Psoas muscle (tissue), 8 donors: Measurements from ENCODE around the gene CTBP2. TPM values are rescaled to one million over a fixed set of nuclear protein-coding genes. Genes with fewer than 3 reads are reported as not detected.

Experiments used
- ATAC-seq, 4 donors: fragments of 200-7000 bp; cut with Tn5 transposase; one replicate each; pipeline ENCODE4 v1.9.1; 2020; ENCODE audit warnings: moderate library complexity in 3 of 4, mild to moderate bottlenecking in 2 of 4
- DNase-seq, 2 donors: peaks; one replicate each; pipeline ENCODE4 v3.0.0-alpha.2; 2020
- H3K27ac ChIP-seq: fragments of 200-600 bp; one replicate; pipeline ENCODE4 v1.8.0; 2022
- H3K27me3 ChIP-seq, 3 donors: fragments of 200-600 bp in 1 of 3; one replicate each; pipeline versions ENCODE4 v1.6.1 to v1.8.0; 2013 to 2022; ENCODE audit warnings: low read length in 2 of 3, mild to moderate bottlenecking in 2 of 3, moderate library complexity in 1 of 3; ENCODE audit not compliant: insufficient read depth in 3 of 3
- H3K36me3 ChIP-seq, 2 donors: fragments of 200-600 bp in 1 of 2; one replicate each; pipeline versions ENCODE4 v1.6.1 to v1.8.0; 2013 to 2022; ENCODE audit warnings: low read depth in 1 of 2, mild to moderate bottlenecking in 1 of 2, moderate library complexity in 1 of 2; ENCODE audit not compliant: insufficient read depth in 1 of 2
- H3K4me1 ChIP-seq: fragments of 200-600 bp; one replicate; pipeline ENCODE4 v1.8.0; 2022
- H3K4me3 ChIP-seq: fragments of 200-600 bp; one replicate; pipeline ENCODE4 v1.8.0; 2022; ENCODE audit warnings: mild to moderate bottlenecking
- H3K9me3 ChIP-seq: fragments of 200-600 bp; one replicate; pipeline ENCODE4 v1.8.0; 2022
- CTCF ChIP-seq: fragments of 200-600 bp; IDR thresholded peaks from one replicate; pipeline ENCODE4 v1.8.0; 2022; ENCODE audit warnings: antibody characterized with exemption
- WGBS, 3 donors: extraction: QIAGEN DNeasy Blood & Tissue Kit; methylation state at CpG; one replicate each; pipeline versions ENCODE4 v1.1.6 to v1.1.7; 2013; 5-methylcytosine and 5-hydroxymethylcytosine counted together
- intact Hi-C, 2 donors: fragments of 100-400 bp; cut with DNase I; formaldehyde crosslinking; loops; one replicate each; pipeline versions ENCODE4 v1.11.0 to v1.14.2; 2022
- polyA plus RNA-seq, 3 donors: library from polyadenylated mRNA; stranded (reverse); fragments of 200-250 nt; gene quantifications; one replicate each; pipeline ENCODE4 v1.2.3, GENCODE V29; 2013
- total RNA-seq, 4 donors: library from RNA; stranded (reverse); fragmentation: NEBNext Ultra II Directional in 2 of 4; extraction: Animal tissue kit (Norgen Biotek cat#: 25700) in 2 of 4; gene quantifications; one replicate each; pipeline versions ENCODE4 v1.2.1 to v1.2.4, GENCODE V29; 2021 to 2023
- donor health status: healthy with polysubstance abuse.
- donor health status: DM: no; HTN: no; CAD: no; lungs with moderate emphysema.
- donor health status: Bipolar disorder and iron deficiency.
- donor health status: healthy.
- donor health status: DM: yes; HTN: yes; CAD: no.
- donor health status: DM: no; HTN: no; CAD: no.
- donor health status: DM: no; HTN: no; CAD: no.
- donor health status: DM: yes; HTN: yes; CAD: no.

Gene CTBP2
- total and polyA plus RNA-seq, 7 donors = 14.7 to 49.8 (median 33.0) TPM

GRCh38 chr10:125104559-125104958 lies 55.8 kb downstream of the CTBP2 start:
- Histone ChIP-seq H3K9me3 (peaks cover 3% of the 10 kb centered on the region), H3K27me3 (no peaks in the 10 kb centered on the region), H3K27ac (no peak overlapping the region), H3K36me3 (peaks cover 0 to 17% of the 10 kb centered on the region in 2 donors), H3K4me3 (no peak overlapping the region), H3K4me1 (peaks cover 51% of the 10 kb centered on the region)
- TF ChIP-seq CTCF = no peak
- DNase-seq = no peak
- 55 to 61% (median 57%) methylated on average over 10 of the region's 10 CpGs for WGBS, 3 donors
- intact Hi-C loops = no loop called here
- ATAC-seq = no peak

DNA sequence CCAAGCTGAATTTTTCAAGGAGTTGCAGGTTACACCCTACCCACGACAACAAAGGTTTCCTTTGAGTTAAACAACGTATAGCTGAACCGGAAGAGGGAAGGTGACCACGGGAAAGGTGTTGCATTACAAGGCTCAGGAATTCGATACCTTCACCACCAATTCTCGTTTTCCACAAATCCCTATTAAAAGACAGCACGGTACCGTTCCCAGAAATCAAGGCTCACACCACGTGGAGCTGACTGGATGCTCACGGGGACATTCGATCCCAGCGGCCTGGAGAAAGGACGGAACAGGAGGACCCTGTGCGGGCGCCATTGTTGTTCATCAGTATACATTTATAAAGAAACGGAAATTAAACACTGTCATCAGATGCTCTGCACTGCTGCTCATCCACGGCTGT lies 56.4 kb downstream of the CTBP2 start:
- H3K27ac ChIP-seq = no peak overlapping the region
- peaks cover 0 to 10% of the 10 kb centered on the region in 2 donors for H3K36me3 ChIP-seq
- intact Hi-C loops = no loop called here
- H3K27me3 ChIP-seq = no peaks in the 10 kb centered on the region
- no peak overlapping the region for H3K4me3 ChIP-seq
- WGBS, 3 donors = 70 to 88% (median 71%) methylated on average over 17 of the region's 17 CpGs
- peaks cover 3% of the 10 kb centered on the region for H3K9me3 ChIP-seq
- TF ChIP-seq CTCF = no peak
- peaks cover 56% of the 10 kb centered on the region for H3K4me1 ChIP-seq
- ATAC-seq = no peak
- peak in 1 of 2 donors; percentile 39 for DNase-seq

DNA sequence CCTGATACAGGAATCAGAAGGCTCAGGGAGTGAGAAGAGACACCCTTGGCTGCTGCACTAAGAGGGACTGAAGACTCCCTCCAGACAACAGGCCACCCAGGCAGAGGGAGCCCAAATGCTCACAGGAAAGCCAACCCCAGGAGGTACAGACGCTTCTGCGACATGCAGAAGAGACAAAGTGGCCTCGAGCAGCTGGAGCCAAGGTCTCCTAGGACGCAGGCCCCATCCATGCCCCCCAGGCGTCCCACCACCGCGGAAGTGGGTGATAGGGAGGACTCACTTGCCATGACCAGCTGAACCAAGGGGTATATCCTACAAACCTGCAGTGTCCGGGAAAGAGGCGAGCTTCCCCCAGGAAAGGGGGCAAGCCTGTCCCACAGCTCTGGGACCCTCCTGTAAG lies 56.9 kb downstream of the CTBP2 start:
- H3K4me3 ChIP-seq = no peak overlapping the region
- no peaks in the 10 kb centered on the region for H3K27me3 ChIP-seq
- 77 to 86% (median 79%) methylated on average over 9 of the region's 9 CpGs for WGBS, 3 donors
- peaks cover 0 to 6% of the 10 kb centered on the region in 2 donors for H3K36me3 ChIP-seq
- peaks cover 3% of the 10 kb centered on the region for H3K9me3 ChIP-seq
- no peak overlapping the region for H3K27ac ChIP-seq
- peak in 1 of 2 donors; percentile 13 for DNase-seq
- ATAC-seq = no peak
- intact Hi-C loops = no loop called here
- H3K4me1 ChIP-seq = peaks cover 56% of the 10 kb centered on the region
- TF ChIP-seq CTCF = no peak

DNA sequence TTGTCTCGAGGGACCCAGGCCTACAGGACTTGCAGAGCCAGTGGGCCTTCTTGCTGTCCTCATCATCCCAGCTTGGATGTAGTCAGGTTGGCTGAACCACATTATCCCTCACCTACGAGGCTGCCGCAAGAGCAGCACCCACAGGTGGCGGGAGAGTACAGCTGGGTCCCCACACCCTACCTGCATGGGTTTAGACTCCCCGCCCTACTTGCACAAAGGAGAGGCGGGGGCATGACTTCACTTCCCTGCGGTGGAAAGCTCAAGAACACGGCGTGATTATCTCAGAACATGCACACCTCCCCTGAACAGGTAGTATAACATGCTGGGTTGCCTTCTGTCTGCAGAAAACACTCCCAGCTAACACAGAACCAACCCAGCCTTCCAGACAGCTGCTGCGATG lies 57.5 kb downstream of the CTBP2 start:
- Histone ChIP-seq H3K4me3 (no peak overlapping the region), H3K4me1 (peaks cover 56% of the 10 kb centered on the region), H3K27me3 (no peaks in the 10 kb centered on the region), H3K9me3 (no peaks in the 10 kb centered on the region), H3K27ac (no peak overlapping the region), H3K36me3 (no peaks in the 10 kb centered on the region)
- 85 to 91% (median 86%) methylated on average over 10 of the region's 10 CpGs for WGBS, 3 donors
- no peak for TF ChIP-seq CTCF
- ATAC-seq (no peak), DNase-seq (no peak)
- intact Hi-C loops = no loop called here

GRCh38 chr10:125102246-125102645 lies 58.1 kb downstream of the CTBP2 start:
- Histone ChIP-seq H3K27ac (no peak overlapping the region), H3K4me3 (no peak overlapping the region), H3K36me3 (no peaks in the 10 kb centered on the region), H3K9me3 (no peaks in the 10 kb centered on the region), H3K27me3 (no peaks in the 10 kb centered on the region), H3K4me1 (peaks cover 59% of the 10 kb centered on the region)
- ATAC-seq = peak in 2 of 4 donors; percentile 14 to 15
- TF ChIP-seq CTCF = no peak
- 58 to 65% (median 59%) methylated on average over 3 of the region's 3 CpGs for WGBS, 3 donors
- DNase-seq = peak in 1 of 2 donors; percentile 32
- intact Hi-C loops = no loop called here
